ENCODE measurements around the gene TNKS1BP1.
A peak's percentile ranks its signal among the peaks of the same experiment; 100 is the strongest.
"Not testable (repeated sequence)": the region's sequence is repeated elsewhere in the genome, so short reads cannot be mapped to it uniquely, and the experiment has no call there.

The TNKS1BP1 gene

GRCh38 chr11:57341250-57341808 lies 16.6 kb upstream of the TNKS1BP1 start:
- in situ Hi-C loops (cut with MboI; ENCODE audit: low pct_unique_long_range_greater_than_20kb, low sequenced_read_pairs, unreplicated experiment) = no loop called here
- DNase-seq (ENCODE audit: low spot score) = no peak
- TF ChIP-seq CTCF (IDR thresholded peaks at IDR 0.05; ENCODE audit: extremely low read depth, insufficient read depth, missing control alignments) = no peak

GRCh38 chr11:57340039-57340615 lies 15.4 kb upstream of the TNKS1BP1 start:
- in situ Hi-C loops (cut with MboI; ENCODE audit: low pct_unique_long_range_greater_than_20kb, low sequenced_read_pairs, unreplicated experiment) = no loop called here
- peak; percentile 23 for TF ChIP-seq CTCF (IDR thresholded peaks at IDR 0.05; ENCODE audit: extremely low read depth, insufficient read depth, missing control alignments)
- no peak for DNase-seq (ENCODE audit: low spot score)

GRCh38 chr11:57339328-57339727 lies 14.6 kb upstream of the TNKS1BP1 start:
- no peak for TF ChIP-seq CTCF (IDR thresholded peaks at IDR 0.05; ENCODE audit: extremely low read depth, insufficient read depth, missing control alignments)
- in situ Hi-C loops (cut with MboI; ENCODE audit: low pct_unique_long_range_greater_than_20kb, low sequenced_read_pairs, unreplicated experiment) = no loop called here
- DNase-seq (ENCODE audit: low spot score) = no peak

GRCh38 chr11:57338142-57338541 lies 13.4 kb upstream of the TNKS1BP1 start, which contains the start of gene P2RX3:
Gene P2RX3, plus strand, starts transcription at chr11:57338352. Its CDS starts 199 bp downstream, at chr11:57338551.
- in situ Hi-C loops (cut with MboI; ENCODE audit: low pct_unique_long_range_greater_than_20kb, low sequenced_read_pairs, unreplicated experiment) = no loop called here
- no peak for DNase-seq (ENCODE audit: low spot score)
- no peak for TF ChIP-seq CTCF (IDR thresholded peaks at IDR 0.05; ENCODE audit: extremely low read depth, insufficient read depth, missing control alignments)

- in situ Hi-C loops (cut with MboI; ENCODE audit: low pct_unique_long_range_greater_than_20kb, low sequenced_read_pairs, unreplicated experiment); DNase-seq (ENCODE audit: low spot score): not testable (repeated sequence)
Observed at GRCh38 chr11:57336856-57337255, 12.1 kb upstream of the TNKS1BP1 start.

- DNase-seq (ENCODE audit: low spot score) = no peak
- TF ChIP-seq CTCF (IDR thresholded peaks at IDR 0.05; ENCODE audit: extremely low read depth, insufficient read depth, missing control alignments) = no peak
- in situ Hi-C loops (cut with MboI; ENCODE audit: low pct_unique_long_range_greater_than_20kb, low sequenced_read_pairs, unreplicated experiment) = no loop called here
Observed at GRCh38 chr11:57336111-57336666, 11.4 kb upstream of the TNKS1BP1 start.

GRCh38 chr11:57335343-57336110 lies 10.8 kb upstream of the TNKS1BP1 start, which contains the start of gene SSRP1:
Gene SSRP1, minus strand, starts transcription at chr11:57335892. Its CDS starts 771 bp downstream, at chr11:57335121.
- in situ Hi-C loops (cut with MboI; ENCODE audit: low pct_unique_long_range_greater_than_20kb, low sequenced_read_pairs, unreplicated experiment) = no loop called here
- peak; percentile 94 for DNase-seq (ENCODE audit: low spot score)
- peak; percentile 26 for TF ChIP-seq CTCF (IDR thresholded peaks at IDR 0.05; ENCODE audit: extremely low read depth, insufficient read depth, missing control alignments)

All from GM13977 (cell line).